Hematopoietic multipotent progenitor cell treated with erythropoietin and hydrocortisone succinate and interleukin-3 and kit ligand, for 4 days (in vitro differentiated cells): ENCODE data around the gene NACA2.
"Not testable (repeated sequence)": the region's sequence is repeated elsewhere in the genome, so short reads cannot be mapped to it uniquely, and the experiment has no call there.

Experiments
- DNase-seq: peaks from one replicate; pipeline ENCODE4 v3.0.0-alpha.2; 2015

NACA2 gene

DNA sequence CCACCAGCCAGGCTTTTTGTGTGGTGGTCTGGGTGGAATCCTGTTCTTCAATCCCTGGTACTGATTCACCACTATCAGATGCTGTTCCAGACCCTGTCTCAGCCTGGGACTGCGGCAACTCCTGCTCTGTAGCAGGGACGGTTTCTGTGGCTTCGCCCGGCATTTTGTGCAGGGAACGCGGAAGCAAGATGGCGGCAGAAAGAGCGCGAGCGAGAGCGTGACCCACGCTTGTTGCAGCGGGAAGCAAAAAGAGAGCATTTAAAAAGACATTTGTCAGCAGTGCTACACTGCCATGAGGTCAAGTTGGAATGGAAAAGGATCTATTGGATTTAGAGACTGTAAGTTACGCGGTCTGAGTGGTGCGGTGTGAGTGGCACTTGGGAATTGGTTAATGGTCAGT is at the start of gene NACA2:
NACA2 (minus strand) TSS at position 202 of the 400 bp plus-strand sequence; CDS start at position 163, 39 bp downstream.
- DNase-seq = no peak

GRCh38 chr17:61639818-61640217 is 48.8 kb upstream of the NACA2 start:
- DNase-seq = no peak

DNA sequence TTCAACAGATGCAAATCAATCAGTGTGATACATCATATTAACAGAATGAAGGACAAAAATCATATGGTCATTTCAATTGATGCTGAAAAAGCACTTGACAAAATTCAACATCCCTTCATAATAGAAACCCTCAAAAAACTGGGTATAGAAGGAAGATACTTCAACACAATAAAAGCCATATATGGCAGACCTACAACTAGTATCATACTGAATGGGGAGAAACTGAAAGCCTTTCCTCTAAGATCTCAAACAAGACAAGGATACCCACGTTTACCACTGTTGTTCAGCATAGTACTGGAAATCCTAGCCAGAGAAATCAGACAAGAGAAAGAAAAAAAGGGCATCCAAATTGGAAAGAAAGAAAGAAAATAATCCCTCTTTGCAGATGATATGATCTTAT is 47.1 kb upstream of the NACA2 start:
- no peak for DNase-seq

DNA sequence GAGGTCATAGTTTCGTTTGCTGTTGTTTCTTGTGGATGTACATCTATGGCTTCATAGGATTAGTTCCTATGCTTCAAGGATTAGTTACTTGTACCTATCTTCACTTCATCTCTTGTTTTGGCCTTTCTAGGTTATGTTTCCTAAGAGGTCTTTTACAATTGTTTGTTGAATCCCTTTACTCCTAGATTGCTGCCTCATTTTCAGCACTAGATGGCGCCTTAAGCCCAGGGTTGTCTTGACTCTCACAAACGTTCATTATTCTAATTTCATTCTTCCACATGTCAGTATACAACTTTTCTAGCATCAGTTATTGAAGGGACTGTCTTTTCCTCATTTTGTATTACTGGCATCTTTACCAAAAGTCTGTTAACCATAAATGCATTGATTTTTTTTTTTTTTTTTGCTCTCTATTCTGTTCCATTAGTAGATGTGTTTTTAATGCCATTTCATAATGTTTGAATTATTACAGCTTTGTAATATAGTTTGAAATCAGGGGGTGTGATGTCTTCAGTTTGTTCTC is 45.0 kb upstream of the NACA2 start:
- peak; percentile 83 for DNase-seq

- no peak for DNase-seq
Measured at GRCh38 chr17:61634942-61635538, 44.0 kb upstream of the NACA2 start.

GRCh38 chr17:61634011-61634539 is 43.1 kb upstream of the NACA2 start:
- no peak for DNase-seq

DNA sequence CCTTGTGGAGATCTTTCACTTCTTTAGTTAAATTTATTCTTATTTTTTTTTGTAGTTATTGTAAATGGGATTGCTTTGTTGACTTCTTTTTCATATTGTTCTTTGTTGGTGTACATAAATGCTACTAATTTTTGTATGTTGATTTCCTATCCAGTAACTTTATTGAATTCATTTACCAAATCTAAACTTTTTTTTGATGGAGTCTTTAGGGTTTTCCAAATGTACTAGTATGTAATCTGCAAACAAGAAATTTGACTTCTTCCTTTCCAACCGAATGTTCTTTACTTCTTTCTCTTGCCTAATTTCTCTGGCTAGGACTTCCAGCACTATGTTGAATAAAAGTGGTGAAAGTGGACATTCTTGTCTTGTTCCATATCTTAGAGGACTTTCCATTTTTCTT is 41.8 kb upstream of the NACA2 start:
- DNase-seq = no peak

GRCh38 chr17:61631800-61632199 is 40.8 kb upstream of the NACA2 start:
- no peak for DNase-seq

GRCh38 chr17:61628158-61628557 is 37.1 kb upstream of the NACA2 start:
- DNase-seq = not testable (repeated sequence)

GRCh38 chr17:61627658-61628057 is 36.6 kb upstream of the NACA2 start:
- DNase-seq = no peak

DNA sequence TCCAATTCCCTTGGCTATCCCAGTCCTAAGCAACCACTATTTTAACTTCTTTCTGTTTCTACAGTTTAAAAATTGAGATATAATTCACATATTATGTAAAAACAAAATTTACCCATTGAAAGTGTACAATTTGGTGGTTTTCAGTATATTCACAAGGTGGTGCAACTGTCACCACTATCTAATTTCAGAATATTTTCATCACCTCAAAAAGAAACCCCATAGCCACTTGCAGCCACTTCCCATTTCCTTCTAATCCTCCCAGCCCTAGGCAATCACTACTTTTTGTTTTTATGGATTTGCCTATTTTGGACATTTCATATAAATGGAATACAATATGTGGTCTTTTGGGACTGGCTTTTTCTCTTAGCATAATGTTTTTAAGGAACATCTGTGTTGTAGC is 36.1 kb upstream of the NACA2 start:
- DNase-seq = peak; percentile 20

- no peak for DNase-seq
Measured at GRCh38 chr17:61625564-61625963, 34.5 kb upstream of the NACA2 start.

DNA sequence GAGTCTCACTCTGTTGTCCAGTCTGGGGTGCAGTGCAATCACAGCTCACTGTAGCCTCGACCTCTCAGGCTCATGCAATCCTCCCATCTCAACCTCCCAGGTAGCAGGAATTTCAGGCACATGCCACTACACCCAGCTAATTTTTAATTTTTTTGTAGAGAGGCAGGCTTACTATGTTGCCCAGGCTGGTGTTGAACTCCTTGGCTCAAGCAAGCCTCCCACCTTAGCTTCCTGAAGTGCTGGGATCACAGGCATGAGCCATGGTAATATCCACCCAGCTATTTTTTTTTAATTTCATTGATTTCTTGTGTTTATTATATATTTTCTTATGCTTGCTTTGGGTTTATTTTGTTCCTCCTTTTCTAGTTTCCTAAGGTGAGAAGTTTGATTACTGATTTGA is 33.9 kb upstream of the NACA2 start:
- no peak for DNase-seq

GRCh38 chr17:61621317-61621716 is 30.3 kb upstream of the NACA2 start:
- DNase-seq = no peak

DNA sequence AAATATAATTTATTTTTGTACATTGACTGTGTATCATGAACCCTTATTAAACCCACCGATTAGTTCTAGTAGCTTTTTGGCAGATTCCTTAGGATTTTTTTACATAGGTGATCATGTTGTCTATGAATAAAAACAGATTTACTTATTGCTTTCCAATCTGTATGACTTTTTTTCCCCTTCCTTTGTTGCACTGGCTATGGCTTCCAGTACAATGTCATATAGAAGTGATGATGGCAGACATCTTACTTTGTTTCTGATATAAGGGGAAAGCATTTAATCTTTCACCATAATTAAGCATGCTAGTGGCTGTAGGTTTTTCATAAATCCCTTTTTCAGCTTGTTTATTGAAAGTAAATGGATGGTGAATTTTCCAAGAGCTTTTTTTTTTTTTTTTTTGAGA is 28.9 kb upstream of the NACA2 start:
- DNase-seq = no peak

DNA sequence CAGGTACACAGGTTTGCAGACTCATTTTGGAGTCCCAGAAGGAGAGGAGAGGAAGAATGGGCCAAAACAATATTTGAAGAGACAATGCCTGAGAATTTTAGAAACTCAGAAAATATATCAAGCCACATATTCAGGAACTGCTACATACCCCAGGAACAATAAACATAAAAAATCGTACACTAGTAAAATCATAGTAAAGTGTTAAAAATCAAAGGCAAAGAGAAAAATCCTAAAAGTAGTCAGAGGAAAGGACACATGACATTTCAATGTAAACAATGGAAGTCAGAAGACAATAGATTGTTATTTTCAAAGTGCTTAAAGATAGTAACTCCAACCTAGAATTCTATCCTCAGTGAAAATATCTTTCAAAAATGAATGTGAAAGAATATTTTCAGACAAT is 28.5 kb upstream of the NACA2 start:
- DNase-seq = peak; percentile 10

GRCh38 chr17:61618950-61619349 is 27.9 kb upstream of the NACA2 start:
- DNase-seq = no peak

- no peak for DNase-seq
Measured at GRCh38 chr17:61617330-61617729, 26.3 kb upstream of the NACA2 start.

GRCh38 chr17:61616783-61617182 is 25.8 kb upstream of the NACA2 start:
- no peak for DNase-seq

DNA sequence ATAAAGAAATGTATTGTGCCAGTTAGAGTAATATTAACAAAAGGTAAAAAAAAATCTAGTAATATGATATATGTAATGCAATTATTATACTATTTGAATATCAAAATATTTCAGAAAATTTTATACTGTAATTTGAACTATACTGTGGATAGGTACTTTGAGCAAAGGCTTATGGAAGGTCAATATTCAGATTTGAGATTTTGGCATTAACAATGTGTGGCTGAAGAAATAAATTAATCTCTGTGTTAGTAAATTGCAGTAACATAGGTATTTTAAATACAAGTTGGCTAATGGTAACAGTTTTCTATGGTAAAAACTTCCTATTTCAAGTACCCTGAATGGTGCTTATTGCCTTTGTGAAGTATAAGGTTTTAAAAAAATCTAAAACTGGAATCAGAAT is 23.2 kb upstream of the NACA2 start:
- no peak for DNase-seq

DNA sequence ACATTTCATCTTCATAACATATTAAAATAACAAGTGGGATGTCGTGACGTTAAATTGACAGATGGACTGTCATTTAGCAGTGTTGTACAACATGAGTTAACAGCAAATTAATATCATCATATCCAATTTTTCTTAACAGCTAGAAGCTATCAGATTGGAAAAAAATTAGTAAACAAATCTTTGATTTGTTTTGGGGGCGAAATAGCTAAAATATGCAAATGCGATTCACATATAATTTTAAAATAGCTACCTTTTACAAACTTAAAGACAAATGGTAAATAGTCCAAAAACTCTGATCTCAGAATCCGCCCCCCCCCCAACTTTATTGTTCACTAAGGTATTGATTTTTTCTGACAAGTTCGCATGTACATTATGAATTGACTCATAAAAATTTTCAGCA is 20.3 kb upstream of the NACA2 start:
- DNase-seq = no peak

GRCh38 chr17:61605692-61606091 is 14.7 kb upstream of the NACA2 start:
- DNase-seq = no peak

GRCh38 chr17:61601297-61601696 is 10.3 kb upstream of the NACA2 start:
- DNase-seq = no peak

GRCh38 chr17:61600621-61601020 is 9.6 kb upstream of the NACA2 start:
- DNase-seq = no peak

GRCh38 chr17:61599608-61600007 is 8.6 kb upstream of the NACA2 start:
- no peak for DNase-seq
